Left hindlimb (tissue), 1 donor: ENCODE results near the gene C4BPB.

Experiments used
- DNase-seq: peaks from one replicate; pipeline ENCODE4 v3.0.0-alpha.2; 2018

C4BPB gene

GRCh38 chr1:207088161-207088560 is 499 bp upstream of the C4BPB start:
- no peak for DNase-seq

DNA sequence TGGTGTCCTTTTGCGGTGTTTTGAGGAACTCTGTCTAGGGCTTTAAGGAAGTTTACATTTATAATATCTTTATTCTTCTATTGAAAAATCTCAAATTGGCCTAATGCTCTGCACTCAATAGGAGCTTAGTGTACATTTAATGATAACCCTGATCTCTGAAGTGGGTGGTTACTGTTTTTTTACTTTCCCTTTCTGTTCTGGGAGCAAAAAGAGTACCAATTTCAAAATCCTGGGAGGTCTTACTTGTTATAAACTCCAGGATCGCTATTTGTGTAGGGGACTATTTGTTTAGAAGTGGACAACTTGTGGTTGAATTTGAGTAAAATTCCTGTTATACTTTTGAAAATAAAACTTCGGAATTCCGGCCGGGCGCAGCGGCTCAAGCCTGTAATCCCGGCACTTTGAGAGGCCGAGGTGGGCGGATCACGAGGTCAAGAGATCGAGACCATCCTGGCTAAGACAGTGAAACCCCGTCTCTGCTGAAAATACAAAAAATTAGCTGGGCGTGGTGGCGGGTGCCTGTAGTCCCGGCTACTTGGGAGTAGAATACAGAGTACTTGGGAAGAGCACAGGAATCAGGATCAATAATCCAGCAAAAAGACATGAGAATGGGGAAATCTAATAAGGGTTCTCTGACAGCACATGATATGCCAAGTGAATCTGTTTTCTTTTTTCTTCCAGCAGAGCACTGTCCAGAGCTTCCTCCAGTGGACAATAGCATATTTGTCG is 1.1 kb downstream of the C4BPB start:
- DNase-seq: no peak

GRCh38 chr1:207091200-207091908 is 2.7 kb downstream of the C4BPB start:
- DNase-seq: no peak

- no peak for DNase-seq
These were observed 5.3 kb downstream of the C4BPB start for GRCh38 chr1:207093944-207094343.

DNA sequence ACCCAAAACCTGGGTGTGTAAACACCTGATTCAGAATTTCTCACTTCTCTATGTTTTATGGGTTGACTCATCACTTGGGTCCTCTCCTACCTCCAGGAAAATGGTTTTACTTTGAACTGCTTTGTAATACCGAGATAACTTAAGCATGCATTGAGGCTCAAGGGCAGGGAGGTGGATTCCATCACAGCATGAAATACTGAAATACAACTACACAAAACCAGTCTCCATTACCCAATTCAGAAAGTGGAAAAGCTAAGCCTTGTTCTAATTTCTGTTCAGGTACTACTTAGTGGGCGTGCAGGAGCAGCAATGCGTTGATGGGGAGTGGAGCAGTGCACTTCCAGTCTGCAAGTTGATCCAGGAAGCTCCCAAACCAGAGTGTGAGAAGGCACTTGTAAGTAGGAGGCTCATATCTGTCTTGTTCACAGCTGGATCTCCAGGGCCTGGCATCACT is 9.2 kb downstream of the C4BPB start:
- no peak for DNase-seq

DNA sequence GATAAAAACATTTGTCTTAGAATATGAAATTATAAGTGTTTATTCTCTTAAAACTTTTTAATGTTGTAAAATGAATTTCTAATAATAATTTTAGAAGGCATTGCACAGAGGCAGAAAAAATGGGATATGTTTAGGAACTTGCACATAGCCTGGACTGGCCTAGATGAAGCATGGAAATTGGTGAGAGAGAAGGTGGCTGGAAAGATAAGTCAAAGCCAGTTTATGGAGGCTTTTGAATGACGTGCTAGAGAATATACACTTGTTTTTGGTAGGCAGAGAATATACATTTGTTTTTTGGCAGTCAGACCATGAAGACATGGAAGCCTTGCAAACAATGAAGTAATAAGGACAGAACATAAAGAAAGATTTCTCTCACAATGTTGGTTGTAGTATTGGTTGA is 13.1 kb downstream of the C4BPB start:
- DNase-seq: no peak

DNA sequence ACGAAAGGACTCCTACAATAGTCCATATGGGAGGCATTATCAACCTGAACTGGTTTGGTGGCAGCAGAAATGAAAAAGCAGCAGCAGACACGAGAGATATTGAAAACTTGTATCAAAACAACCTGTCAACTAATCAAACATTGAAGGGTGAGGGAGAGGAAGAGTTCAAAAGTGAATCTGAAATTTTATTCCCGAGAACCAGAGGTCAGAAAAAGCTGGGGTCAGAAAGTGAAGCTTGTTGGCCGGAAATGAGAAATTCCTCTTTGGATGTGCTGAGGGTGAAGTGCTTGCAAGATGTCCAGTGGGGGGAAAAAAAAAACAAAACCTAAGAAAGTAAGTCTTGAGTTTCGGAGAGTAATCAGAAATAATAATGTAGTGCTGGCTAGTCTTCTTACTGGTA is 13.5 kb downstream of the C4BPB start:
- DNase-seq: no peak

GRCh38 chr1:207102659-207103058 is 14.0 kb downstream of the C4BPB start:
- no peak for DNase-seq

DNA sequence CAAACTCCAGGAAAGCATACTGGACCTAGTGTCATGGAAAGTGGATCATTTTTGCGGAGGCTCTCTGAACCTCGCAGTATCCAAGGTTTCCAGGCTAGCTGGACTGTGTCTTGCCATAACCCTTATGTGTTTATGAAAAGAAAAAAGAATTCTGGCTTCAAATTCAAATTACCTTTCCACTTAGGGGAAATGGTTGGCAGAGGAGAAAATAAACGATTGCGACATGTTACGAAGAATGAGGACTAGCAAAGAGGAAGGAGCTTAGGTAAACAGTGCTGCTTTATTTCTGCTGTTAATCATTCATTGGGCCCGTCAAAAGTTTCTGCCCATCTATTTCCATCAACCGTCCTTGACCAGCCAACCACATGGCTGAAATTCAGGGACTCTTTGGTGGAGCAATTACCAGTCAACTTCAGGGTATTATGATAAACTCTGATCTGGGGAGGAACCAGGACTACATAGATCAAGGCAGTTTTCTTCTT is 15.3 kb downstream of the C4BPB start, which contains the start of gene C4BPA:
C4BPA (plus strand) TSS at position 342 of the 482 bp plus-strand sequence. CDS start 8,793 bp downstream, outside the sequence.
- no peak for DNase-seq

DNA sequence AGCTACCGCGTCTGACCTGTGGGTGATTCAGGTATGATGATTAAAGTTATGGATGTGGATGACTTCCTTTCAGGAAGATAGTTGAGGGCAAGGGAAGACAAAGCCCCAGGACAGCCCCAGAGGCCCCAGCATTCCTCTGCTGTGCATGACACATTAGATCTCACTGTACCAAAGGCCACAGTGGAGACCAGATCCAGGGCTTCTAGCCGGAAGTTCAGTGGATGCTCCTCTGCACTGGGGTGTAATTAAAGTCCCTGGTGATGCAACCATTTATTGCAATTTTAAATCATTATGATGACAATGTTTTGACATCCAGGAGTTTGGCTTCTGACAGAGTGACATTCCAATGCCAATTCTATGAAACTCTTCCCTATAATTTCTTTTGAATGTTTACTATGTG is 20.3 kb downstream of the C4BPB start:
- no peak for DNase-seq

- no peak for DNase-seq
These were observed 24.1 kb downstream of the C4BPB start for GRCh38 chr1:207112616-207113296.

- no peak for DNase-seq
These were observed 26.6 kb downstream of the C4BPB start for GRCh38 chr1:207115269-207115668.

GRCh38 chr1:207124389-207124788 is 35.7 kb downstream of the C4BPB start:
- DNase-seq: no peak

- DNase-seq: no peak
These were observed 39.8 kb downstream of the C4BPB start for GRCh38 chr1:207128336-207128921.

DNA sequence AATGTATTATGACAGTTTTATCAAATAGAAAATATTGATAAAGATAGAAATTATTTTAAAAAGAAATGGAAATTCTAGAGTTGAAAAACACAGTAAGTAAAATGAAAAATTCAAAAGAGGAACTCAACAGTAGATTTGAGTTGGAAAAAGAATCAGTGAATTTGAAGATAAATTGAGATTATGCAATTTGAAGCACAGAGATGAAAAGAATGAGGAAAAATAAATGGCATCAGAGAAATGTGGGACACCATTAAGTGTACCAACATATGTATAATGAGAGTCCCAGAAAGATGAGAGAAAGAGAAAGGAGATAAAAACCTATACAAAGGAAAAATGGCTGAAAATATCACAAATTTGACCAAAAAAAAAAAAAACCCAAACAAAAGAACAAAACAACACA is 40.4 kb downstream of the C4BPB start:
- DNase-seq: no peak

DNA sequence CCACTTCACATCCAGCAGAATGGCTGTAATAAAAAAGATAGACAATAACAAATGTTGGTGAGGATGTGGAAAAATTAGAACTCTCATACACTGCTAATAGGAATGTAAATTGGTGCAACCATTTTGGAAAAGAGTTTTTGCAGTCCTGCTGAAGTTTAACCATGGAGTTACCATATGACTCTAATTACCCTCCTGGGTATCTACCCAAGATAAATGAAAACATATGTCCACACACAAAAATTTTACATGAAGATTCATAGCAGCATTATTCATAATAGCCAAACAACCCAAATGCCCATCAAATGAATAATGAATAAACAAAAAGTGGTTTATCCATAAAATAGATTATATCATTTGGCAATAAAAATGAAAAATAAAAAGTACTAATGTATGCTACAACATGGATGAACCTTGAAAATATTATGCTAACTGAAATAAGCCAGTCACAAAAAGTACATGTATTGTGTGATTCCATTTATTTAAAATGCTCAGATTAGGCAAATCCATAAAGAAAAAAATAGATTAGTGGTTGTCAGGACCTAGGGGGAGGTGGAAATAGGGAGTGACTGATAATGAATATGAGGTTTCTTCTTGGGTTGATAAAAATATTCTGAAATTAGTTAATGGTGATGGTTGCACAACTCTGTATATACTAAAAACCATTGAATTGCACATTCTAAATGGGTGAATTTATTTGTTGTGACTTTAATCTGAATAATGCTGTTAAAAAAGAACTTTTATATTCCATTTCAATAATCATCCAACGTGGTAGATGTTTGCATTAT is 41.8 kb downstream of the C4BPB start:
- no peak for DNase-seq

GRCh38 chr1:207131163-207131562 is 42.5 kb downstream of the C4BPB start:
- no peak for DNase-seq

DNA sequence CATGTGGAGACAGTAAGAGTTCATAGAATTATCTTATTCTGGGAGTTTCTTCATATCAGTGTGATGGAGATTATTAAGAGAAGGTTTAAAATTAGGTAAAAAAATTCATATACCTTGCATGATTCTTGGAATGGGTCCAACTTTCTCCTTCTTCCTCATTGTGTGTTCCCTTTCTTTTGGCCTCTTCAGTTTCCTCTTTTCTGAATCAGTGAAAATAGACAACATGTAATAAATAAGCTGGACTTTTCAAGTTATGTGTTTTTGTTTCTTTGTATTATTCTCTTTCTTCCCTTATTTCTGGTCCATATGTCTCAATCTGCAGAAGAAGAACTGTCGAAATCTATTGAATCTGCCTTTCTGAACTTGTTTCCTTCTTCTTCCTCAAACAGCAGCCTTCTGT is 45.9 kb downstream of the C4BPB start:
- DNase-seq: no peak

GRCh38 chr1:207139616-207140015 is 51.0 kb downstream of the C4BPB start:
- DNase-seq: no peak

GRCh38 chr1:207140536-207140935 is 51.9 kb downstream of the C4BPB start:
- no peak for DNase-seq

GRCh38 chr1:207145401-207146058 is 56.9 kb downstream of the C4BPB start:
- no peak for DNase-seq
